ENCODE results near the gene CCDC50.

DNA sequence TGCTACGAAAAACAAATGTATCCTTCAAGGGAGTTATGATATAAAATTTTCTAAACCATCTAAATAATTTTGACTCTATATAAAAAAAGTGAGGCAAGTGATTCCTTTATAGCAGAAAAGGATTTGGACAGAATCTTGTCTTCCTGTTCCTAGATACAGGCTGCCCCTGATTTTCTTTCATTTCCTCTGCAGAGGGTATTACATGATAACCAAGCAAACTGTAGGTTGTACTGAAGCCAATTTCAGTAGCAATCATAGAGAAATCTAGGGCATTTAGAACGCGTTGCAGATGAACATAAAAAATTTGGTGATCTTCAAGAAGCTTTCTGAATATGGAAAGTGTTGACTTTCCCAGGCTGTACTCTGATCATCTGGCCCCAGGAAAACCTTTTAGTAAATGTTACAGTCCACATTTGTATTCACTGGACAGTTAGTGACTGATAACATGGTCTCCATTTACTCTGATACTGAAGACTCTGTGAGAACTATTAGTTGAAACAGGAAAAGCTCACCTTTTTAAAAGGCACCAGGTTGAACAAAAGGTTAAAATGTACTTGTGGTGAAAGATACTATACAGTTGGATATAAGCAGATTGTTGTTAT, 10.2 kb downstream of the CCDC50 start:
- no peak for TF ChIP-seq CTCF (IDR thresholded peaks at IDR 0.05; ENCODE audit: insufficient read depth, low read depth, low read length)
- no peak for TF ChIP-seq EZH2 (IDR thresholded peaks at IDR 0.05; ENCODE audit: insufficient read depth, low read length)
